GM21515 (cell line): ENCODE data around the gene TST.

Experiments used
- ATAC-seq: cut with Tn5 transposase; IDR thresholded peaks from one replicate; pipeline ENCODE4 v1.9.1; 2021; ENCODE audit not compliant: unreplicated experiment

The TST gene

DNA sequence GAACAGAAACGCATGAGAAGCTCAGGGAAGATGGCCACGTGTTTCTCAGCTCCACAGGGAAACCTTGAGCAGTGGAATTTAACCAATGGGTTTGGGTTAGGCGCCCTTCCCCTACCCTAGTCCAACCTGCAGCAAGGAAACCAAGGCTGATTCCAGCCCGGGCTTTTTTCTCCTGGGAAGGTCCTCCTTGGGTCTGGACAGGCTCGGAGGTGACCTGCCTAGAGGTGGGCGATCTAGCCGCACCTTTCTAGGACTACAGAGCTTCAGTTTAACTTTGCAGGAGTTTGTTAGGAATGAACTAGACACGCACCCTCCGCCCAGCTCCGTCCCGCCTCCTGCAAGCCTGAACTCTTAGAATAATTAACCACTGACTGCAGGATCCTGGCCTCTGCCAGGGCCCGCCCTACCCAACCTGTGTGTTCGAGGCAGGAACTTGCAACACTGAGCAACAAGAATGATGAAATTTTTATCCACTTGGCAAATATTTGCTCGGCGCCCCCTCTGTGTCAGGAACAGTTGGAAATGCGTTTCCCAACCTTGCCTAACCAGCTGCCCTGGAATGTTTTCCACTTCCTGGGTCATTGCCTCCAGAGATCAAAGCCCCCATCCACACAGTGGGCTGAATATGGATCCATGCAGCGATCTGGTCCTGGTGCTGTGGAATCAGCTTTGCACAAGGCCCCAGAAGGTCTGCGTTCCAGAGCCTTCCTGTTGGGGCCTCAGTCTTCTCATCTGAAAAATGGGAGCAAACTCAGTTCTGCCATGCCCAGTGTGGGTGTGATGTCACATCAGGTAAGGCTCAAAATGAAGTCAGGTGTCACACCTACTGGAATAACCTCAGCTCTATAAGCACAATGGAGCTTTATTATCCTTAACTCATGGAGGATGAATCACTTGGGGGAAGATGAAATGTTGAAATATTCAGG is 13.6 kb upstream of the TST start:
- no peak for ATAC-seq

DNA sequence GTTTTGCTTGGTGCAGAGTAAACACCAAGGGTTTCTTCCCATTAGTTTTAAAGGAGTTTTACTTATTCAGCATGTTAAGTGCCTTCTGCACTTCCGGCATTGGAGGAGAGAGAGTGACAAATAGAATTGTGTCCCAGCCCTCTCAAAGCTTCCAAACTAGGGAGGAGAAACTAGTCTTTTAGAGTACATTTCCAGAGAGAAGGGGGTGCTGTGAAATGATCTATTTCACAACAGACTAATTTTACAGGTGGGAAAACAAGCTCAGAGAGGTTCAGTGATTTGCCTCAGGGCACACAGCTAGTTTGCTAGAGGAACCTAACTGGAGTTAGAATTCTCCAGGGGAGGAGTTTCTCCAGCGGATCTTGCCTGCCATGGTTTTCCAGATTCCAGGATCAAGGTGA is 12.9 kb upstream of the TST start:
- no peak for ATAC-seq

DNA sequence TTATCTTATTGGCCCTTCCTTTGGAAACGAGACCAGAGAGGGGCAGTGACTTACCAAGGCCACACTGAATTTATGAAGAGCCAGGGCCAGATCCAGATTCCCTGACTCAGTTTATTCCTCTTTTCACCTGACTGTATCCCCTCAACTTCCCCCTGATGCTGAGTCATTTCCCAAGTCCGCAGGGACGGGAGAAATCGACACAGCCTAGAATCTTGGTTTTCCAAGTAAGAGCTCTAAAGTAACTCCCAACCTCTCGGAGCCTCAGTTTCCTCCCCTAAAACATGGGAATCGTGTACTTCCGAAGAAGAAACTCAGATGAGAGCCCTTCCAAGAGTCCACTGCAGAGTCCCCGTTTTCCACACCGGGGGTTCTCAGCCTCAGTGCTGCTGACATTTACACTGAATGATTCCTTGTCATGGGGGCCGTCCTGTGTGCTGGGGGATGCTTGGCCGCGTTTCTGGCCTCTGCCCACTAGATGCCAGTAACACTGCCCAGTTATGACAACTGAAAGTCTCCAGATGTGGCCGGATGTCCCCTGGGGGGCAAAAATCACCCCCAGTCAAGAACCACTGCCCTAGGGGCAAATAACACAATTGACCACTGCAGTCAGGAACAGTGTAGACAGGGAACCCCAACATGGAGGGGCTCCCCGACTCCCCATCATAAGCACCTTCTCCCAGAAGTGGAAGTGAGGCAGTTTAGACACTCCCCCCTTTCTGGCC is 11.5 kb upstream of the TST start:
- no peak for ATAC-seq

DNA sequence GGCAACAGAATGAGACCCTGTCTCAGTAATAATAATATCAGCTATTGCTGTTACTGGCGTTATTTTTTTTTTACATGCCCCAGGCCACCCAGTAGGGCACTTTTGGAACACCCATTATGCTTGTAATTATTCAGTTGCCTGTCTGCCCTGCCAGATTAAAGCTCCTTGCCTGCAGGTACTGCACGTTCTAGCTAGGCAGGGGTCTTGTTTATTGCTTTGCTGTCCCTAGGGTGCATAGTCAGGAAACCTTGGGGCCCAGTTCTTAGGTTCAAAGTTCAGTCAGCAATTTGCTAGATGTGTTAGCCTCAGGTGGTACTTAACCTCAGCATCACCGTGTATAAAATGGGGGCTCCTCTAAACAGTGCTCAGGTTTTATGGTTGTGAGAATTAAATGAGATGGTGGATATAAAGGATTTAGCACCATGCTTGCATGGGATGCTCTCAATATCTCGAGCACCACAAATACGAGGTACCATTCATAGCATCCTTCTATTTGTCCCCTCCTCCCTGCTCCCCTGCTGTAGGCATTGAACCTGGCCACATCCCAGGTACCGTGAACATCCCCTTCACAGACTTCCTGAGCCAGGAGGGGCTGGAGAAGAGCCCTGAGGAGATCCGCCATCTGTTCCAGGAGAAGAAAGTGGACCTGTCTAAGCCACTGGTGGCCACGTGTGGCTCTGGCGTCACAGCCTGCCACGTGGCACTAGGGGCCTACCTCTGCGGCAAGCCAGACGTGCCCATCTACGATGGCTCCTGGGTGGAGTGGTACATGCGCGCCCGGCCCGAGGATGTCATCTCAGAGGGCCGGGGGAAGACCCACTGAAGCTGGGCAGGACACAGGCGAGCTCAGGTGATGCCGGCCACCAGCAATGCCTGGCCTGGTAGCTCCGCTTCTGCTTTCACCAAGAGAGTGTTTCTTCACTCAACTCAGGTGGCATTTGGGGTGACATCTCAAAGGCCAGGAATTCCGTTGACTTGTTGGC is 9.7 kb upstream of the TST start:
- ATAC-seq, result no peak

DNA sequence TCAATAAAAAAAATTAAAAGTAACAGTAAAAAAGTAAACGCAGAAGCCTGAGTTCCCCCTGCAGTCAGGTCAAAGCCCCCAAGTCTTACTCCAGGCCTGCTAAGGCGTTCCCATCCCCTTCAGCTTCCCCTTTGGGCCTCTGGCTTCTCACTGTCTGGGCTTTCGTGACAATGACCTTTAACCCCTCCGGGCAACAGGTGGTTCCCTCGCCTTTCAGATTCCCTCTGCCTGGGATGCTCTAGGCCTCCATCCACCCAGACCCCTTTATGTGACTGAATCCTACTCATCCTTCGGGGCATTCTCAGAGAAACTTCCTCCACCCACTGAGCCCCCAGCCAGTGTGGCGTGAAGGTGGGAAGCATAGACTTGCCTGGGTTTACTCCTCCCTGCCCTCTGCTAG is 8.3 kb upstream of the TST start:
- ATAC-seq, result no peak

DNA sequence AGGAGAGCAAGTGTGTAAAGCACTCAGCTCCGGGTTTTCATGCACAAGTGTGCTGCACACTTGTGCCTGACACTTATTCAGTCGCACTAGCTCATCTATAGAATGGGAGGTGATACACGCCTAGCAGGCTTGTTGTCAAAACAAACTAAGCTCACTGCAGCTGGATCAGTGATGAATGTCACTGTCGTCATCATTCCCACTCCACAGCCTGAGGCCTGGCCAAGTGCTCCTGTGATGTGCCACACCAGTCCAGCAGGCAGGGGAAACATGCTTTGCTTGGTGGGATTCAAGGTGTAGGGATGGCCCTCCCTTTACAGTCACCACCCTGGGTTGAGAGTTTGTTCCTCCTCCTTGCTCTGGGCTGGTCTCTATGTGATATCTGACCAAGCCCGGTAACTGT is 7.1 kb upstream of the TST start:
- no peak for ATAC-seq

DNA sequence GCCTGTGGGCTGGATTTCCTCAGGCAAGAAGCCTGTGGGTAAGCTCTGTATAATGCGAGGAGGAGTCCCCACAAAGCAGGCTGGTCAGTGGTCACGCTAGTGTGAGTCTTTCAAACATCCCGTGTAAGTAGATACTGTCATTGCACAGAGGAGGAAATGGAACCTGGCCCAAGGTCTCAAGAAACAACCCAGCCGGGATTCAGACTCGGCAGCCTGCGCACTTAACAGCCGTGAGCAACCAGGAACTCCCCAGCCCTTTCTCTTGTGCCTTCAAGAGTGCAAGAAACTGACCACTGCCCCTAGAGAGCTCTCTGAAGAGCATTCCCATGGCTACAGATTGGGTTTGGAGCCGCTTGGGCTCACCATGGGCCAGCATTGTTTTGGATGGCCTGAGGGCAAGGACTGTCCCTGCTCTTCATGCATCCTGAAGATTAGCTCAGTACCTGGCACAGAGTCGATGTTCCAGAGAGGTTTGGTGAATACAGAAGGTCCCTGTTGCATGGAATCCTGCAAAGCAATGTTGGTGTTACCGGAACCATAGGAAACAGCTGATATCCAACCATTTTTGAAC is 6.3 kb upstream of the TST start:
- ATAC-seq, result no peak

DNA sequence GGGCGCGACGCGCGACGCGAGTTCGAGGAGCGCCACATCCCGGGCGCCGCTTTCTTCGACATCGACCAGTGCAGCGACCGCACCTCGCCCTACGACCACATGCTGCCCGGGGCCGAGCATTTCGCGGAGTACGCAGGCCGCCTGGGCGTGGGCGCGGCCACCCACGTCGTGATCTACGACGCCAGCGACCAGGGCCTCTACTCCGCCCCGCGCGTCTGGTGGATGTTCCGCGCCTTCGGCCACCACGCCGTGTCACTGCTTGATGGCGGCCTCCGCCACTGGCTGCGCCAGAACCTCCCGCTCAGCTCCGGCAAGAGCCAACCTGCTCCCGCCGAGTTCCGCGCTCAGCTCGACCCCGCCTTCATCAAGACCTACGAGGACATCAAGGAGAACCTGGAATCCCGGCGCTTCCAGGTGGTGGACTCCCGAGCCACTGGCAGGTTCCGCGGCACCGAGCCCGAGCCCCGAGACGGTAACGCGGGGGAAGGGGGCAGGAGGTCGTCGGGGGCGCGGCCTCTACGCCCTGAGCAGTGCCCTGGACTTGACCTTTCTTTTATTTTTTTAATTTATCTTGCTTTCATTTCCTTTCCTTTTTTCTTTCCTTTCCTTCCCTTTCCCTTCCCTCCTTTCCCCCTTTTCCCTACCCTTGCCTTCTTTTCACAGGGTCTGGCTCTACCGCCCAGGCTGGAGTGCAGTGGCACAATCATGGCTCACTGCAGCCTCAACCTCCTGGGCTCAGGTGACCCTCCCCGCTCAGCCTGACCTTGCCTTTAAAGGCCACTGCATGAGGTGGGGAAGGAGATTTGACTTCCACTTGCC is 5.3 kb upstream of the TST start:
- no peak for ATAC-seq

DNA sequence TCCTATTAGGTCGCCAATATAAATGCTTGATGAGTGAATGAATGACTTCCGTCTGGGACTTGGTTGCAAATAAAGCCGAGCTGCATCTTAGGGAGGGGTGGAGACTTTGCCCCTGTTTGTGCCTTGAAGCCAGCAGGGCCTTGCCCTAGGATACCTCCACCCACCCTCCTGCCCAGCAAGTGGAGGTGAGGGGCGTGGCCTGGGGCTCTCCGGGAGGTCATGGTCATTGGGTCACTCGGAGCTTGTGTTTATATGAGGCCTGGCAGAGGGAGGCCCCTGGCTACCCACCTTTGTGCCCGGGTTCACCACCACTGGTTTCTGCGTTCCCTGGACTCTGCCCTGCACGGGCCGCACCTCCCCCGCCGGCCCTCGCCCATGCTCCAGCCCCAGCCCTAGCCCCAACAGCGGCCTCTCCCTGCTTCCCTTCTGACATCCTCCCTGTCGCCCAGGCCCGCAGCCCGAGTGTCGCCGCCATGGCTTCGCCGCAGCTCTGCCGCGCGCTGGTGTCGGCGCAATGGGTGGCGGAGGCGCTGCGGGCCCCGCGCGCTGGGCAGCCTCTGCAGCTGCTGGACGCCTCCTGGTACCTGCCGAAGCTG is 4.6 kb upstream of the TST start:
- no peak for ATAC-seq

DNA sequence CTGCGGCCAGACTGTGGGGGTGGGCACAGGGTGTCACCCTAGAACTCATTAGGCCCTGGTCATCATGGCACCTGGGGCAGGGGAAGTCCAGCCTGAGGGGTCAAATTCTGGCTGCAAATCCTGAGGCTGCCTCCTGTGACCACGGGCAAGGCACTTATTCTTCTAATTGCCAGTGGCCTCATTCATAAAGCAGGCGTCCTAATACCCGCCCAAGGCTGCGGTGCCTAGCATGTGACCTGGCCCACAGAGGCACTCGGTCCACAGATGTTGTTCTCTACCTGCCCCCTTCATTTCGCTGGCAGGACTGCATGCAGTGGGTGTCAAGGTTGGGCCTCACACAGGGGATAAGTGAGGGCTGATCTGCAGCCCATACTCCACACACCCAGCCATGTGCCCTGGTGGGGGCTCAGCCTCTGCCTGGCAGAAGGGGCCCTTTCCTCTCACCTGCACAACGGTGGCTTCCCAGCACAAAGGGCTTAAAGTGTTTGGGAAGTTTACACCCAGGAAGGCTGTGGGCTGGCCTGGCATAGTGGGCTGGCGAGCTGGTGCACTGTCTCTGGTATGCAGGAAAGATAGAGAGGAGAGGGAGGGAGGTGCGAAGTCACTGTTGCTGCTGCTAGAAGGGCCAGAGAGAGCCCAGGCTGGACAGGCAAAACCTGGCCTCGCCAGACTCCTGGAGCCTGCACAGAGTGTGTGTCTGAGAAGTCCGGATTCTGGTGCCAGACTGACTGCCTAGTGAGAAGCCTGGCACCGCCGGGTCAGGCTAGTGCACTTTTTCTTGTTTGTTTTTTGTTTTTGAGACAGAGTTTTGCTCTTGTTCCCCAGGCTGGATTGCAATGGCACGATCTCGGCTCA is 3.5 kb upstream of the TST start:
- no peak for ATAC-seq

DNA sequence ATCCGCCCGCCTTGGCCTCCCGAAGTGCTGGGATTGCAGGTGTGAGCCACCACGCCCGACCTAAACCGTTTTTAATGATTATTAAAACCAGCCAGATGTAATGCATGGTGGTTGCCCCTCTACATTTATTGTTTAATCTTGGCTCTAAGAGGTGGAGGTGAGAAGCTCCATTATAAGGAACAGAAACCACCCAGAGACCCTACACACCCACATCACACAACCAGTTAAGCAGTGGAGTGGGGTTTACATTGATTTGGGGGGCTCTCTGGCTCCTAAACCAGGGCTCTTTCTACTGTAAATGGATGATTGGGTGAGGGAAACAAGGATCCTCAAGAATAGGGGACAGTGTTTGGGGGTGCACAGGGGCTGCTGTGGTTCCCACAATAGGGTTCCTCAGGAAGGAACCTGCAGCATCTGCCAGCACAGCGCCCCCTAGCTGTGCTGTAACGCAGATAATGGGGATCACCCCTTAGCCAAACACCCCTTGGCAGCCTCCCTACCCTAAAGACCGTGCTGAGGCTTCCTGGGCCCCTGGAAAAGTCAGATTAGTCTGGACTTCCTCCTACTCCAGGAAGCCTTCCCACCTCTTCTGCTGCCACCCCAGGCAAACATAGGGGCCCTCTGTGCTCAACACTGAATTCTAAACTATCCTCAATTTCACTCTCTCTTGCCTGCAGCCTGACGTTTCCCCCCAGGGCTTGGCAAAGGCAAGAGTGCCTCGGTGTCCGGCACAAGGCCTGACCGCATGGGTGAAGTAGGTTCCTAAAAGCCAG is 2.6 kb upstream of the TST start:
- ATAC-seq, result no peak

DNA sequence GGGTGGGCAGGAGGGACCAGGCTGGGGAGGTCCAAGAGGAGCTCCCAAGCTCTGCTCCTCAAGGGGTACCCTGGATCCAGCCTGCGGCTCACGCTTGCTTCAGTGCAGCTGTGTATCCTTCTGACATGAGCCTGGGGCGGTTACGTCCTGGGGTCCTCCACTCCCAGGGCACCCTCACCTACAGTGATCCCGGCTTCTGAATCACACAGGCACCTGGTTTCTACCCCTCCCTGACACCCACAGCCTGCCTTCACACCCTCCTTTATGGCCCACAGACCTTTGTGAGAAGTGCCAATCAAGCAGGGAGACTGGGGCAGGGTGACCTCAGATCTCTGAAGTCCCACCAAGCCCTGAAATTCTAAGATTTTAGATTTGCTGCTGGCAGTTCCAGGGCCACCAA is 1.8 kb upstream of the TST start:
- ATAC-seq, result no peak

DNA sequence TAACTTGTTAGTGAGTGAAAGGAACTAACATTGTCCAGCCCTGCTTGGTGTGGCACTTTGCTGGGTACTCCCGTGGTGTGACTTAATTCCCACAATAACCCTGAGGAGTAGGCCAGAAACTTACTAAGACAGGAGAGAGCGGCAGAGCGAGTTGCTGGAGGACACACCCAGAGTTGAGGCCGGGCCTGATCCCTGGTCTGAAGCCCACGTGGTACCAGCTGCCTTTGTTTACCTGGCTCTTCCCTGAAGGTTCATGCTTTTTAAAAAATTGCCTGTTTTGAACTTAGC is 889 bp upstream of the TST start:
- no peak for ATAC-seq

DNA sequence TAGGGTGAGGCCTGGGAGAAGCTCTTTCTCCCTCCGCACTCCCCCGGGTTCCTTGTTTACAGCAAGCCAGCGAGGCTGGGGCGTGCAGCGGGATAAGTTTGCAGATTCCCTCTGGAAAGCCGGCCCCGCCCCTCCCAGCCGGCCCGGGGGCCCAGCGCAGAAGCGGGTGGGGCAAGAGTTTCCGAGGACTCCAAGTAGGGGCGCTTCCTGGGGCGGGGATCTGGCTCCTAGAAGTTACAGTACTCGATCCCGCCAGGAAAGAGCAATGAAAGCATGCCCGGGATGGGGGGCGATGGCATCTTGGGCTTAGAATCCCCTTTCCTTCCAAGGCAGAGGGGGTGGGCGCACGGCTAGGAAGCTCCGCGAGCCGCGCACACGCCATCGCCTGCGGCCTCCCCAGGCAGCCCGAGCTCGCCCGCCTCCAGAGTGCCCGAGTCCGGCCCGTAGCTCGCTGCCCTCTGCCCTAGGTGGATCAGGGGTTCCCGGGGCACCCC is 385 bp downstream of the TST start:
- ATAC-seq, result no peak

DNA sequence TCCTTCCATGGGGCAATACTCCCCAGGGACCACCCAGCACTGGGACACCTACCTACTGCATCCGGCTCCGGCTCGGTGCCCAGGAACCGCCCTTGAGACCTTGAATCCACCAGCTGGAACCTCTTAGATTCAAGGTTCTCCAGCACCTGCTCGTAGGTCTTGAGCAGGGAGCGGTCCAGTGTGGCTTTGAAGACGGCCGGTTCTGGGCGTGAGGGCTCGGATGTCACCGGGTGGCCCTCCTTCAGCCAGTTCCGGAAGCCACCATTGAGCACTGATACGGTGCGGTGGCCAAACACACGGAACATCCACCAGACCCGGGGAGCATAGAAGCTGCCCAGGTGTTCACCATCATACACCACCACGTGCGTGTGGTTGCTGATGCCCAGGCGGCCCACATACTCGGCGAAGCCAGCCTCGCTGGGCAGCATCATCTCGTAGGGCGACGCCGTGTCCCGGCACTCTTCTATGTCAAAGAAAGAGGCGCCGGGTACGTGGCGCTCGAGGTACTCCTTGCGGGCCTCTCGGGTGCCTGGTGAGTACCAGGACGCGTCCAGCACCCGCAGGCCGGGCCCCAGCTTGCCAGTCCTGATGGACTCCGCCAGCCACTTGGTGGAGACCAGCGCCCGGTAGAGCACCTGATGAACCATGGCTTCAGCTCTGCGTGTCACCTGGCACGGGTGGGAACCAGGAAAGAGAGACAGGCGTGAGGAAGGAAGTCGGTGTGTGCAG is 997 bp downstream of the TST start:
- no peak for ATAC-seq

DNA sequence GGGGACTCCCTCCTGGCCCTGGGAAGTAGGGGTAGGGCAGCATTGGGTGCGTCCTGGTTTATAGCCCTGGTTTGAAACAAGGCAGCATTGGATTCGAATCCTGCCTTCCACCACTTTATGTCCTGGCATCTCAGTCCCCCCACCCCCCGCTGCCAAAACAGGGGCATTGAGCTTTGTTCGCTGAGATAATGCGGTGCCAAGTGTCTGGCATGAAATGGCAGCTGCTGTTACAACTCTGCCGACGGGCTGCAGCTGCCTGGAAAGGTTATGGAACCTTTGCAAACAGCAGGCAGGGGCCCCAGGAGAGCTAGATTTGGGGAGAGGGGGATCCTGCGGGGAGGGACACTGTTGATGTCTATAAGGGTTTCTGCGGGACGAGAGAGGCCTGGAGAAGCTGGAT is 1.9 kb downstream of the TST start:
- no peak for ATAC-seq

DNA sequence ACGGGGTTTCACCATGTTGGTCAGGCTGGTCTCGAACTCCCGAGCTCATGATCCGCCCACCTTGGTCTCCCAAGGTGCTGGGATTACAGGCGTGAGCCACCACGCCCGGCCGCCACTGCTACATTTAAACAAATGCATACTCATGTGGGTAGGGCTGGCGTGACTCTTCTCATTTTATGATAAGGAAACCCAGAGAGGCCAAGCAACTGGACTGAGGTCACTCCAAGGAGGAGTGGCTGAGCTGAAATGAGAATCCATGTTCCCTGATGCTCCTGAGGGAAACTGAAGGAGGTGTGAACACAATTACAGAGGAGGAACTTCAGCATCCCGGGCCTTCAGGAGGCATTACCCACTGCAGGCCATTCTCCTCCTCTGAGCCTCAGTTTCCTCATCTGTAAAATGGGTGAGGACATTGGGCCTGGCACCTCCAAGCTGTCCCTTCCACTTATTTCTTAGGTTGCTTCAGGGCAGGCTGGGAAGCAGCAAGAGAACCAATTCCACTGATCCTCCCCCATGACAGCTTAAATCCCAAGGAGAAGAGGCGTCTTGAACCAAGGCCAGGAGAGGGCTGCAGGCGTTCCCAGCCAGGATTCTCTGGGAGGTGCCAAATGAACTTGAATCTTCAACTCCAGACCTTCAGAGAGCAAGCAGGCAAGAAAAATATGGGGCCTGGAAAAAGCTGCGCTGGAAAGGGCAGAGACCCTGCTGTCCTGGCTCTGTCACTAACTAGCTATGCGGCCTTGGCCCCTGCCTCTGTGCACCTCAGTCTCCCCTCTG is 2.9 kb downstream of the TST start:
- no peak for ATAC-seq
